ENCODE results near the gene ATG4B.

ATG4B gene

DNA sequence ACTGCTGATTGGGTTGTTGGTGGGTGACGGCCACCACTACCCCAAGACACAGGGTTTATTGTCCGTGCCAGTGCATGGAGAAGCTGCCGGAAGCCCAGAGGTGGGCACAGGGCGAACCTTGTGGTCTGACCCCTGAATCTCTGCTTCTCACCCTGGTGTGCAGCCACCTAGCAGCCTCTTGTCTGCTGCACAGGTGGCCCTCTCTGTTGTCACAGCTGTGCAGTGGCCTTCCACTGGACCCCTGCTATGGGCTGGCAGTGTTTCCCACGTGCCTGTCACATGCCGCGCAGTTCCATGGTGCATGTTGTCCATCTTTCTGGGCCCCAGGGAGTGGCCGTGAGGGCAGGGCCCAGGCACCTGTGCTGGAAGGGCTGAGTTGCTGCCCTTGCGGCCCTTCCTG lies 15.2 kb downstream of the ATG4B start:
- DNase-seq (ENCODE audit: low read depth, low spot score): no peak
- TF ChIP-seq, protein P1, sequence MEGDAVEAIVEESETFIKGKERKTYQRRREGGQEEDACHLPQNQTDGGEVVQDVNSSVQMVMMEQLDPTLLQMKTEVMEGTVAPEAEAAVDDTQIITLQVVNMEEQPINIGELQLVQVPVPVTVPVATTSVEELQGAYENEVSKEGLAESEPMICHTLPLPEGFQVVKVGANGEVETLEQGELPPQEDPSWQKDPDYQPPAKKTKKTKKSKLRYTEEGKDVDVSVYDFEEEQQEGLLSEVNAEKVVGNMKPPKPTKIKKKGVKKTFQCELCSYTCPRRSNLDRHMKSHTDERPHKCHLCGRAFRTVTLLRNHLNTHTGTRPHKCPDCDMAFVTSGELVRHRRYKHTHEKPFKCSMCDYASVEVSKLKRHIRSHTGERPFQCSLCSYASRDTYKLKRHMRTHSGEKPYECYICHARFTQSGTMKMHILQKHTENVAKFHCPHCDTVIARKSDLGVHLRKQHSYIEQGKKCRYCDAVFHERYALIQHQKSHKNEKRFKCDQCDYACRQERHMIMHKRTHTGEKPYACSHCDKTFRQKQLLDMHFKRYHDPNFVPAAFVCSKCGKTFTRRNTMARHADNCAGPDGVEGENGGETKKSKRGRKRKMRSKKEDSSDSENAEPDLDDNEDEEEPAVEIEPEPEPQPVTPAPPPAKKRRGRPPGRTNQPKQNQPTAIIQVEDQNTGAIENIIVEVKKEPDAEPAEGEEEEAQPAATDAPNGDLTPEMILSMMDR (IDR thresholded peaks at IDR 0.05; ENCODE audit: insufficient read depth, low read length, missing control alignments): no peak
- CTCF ChIA-PET: no interaction called here
- no peak overlapping the region for H3K4me3 ChIP-seq (ENCODE audit: low read depth, low read length)
- POLR2A ChIA-PET: no interaction called here

DNA sequence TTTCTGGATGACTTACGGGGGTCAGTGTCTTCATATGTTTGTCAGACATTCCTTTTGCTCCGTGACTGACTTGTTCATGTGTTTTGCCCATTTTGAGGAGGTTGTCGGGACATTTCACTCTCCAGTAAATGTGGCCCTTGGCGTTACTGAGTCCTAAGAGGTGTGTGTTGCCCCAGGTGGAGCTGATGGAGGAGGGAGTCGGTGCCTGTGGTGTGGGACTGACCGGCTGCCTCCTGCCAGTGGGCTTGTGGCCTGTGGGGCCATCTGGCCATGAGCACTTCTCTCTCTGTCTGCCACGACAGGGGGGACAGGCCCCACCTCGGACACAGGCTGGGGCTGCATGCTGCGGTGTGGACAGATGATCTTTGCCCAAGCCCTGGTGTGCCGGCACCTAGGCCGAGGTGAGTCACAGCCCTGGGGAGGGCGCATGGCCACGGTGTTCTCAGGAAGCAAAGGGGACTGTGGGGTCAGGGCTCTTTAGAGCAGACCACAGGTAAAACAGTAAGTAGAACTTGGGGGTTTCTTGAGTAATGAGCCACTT lies 15.8 kb downstream of the ATG4B start:
- TF ChIP-seq, protein P1 (IDR thresholded peaks at IDR 0.05; ENCODE audit: insufficient read depth, low read length, missing control alignments): no peak
- no peak overlapping the region for H3K4me3 ChIP-seq (ENCODE audit: low read depth, low read length)
- DNase-seq (ENCODE audit: low read depth, low spot score): no peak
- ChIA-PET CTCF (interaction anchor here (1.4 kb wide), 1 partner anchor 15 kb away, joined by 3 read pairs; the partner anchor contains the start of gene ATG4B), POLR2A (no interaction called here)

DNA sequence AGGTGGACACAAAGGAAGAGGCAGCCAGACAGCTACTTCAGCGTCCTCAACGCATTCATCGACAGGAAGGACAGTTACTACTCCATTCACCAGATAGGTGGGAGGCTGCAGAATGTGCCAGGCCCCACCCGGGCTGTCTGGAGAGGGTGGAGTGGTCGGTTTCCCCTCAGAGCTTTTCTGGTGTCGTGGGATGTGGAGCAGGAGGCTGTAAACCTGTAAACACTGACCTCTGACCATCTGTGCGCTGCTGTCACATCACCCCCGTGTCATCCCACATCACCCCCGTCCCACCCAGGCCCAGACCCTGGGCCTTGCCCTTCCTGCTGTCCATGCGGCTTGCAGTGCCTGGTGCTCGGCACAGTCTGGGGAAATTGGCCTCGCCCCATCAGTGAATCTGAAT lies 17.1 kb downstream of the ATG4B start:
- POLR2A ChIA-PET: no interaction called here
- no peak for DNase-seq (ENCODE audit: low read depth, low spot score)
- CTCF ChIA-PET: interaction anchor here (1.4 kb wide), 1 partner anchor 17 kb away, joined by 3 read pairs; the partner anchor contains the start of gene ATG4B
- no peak overlapping the region for H3K4me3 ChIP-seq (ENCODE audit: low read depth, low read length)
- TF ChIP-seq, protein P1 (IDR thresholded peaks at IDR 0.05; ENCODE audit: insufficient read depth, low read length, missing control alignments): no peak

DNA sequence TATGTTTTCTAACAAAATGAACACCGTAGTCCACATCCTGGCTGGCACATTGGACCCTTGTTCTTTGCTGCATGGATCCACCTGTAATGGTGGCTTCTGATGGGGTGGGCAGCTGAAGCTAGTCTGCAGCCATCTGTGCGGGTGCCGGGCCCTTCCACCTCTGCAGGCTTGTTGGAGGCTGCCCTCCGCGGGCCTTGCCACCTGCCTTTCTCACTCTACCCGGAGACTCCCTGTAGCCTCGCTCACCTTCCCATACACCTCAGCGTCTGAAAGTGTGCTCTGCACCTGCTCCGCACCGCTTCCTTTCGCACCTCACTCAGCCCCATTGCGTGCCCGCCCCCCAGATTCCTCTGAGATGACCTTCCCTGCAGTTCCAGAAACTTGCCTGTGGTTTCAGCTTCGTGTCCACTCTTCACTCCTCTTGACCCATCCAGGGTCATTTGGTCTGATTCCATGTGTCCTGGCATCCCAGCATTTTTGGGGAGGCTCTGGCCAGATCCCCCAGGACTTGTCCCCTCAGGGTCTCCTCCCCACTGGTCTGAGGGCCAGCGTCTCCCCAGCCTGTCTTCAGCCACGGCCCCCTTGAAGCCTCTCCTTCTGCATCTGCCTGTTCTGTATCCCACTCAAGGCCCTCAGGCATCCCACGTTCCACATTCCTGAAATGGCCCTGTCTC lies 18.2 kb downstream of the ATG4B start:
- POLR2A ChIA-PET: no interaction called here
- no peak overlapping the region for H3K4me3 ChIP-seq (ENCODE audit: low read depth, low read length)
- TF ChIP-seq, protein P1 (IDR thresholded peaks at IDR 0.05; ENCODE audit: insufficient read depth, low read length, missing control alignments): no peak
- CTCF ChIA-PET: interaction anchor here (1.0 to 1.1 kb wide), 2 partner anchors 9 to 11 kb away, joined by 3 to 4 read pairs; no protein-coding TSS in a partner anchor
- no peak for DNase-seq (ENCODE audit: low read depth, low spot score)

DNA sequence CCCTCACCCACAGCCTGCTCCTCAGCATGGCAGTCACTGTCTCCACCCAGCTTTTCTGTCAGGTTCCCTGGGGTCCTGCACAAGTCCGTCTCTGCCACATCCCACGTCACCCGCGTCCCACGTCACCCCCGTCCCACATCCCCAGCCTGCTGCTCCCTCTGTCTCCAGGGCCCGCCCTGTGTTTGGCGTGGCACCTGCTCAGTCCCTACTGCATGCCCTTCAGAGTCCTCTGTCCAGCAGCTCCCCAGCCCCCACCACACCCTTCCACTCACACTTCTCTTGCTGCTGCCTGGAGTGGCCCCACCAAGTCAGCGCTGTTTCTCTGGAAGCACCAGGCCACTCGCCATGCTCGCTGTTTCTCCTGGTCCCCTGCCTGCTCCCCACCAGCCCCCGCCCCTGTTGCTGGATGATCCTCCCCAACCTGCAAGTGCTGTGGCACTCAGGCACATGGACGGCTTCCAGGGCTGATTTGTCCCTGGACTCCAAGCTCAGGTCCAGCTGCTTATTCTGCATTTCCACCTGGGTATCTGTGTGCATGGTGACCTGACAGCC lies 18.8 kb downstream of the ATG4B start:
- H3K4me3 ChIP-seq (ENCODE audit: low read depth, low read length): no peak overlapping the region
- POLR2A ChIA-PET: no interaction called here
- DNase-seq (ENCODE audit: low read depth, low spot score): no peak
- TF ChIP-seq, protein P1 (IDR thresholded peaks at IDR 0.05; ENCODE audit: insufficient read depth, low read length, missing control alignments): no peak
- CTCF ChIA-PET: interaction anchor here (1.0 to 1.1 kb wide), 2 partner anchors 9 to 12 kb away, joined by 3 to 4 read pairs; no protein-coding TSS in a partner anchor

DNA sequence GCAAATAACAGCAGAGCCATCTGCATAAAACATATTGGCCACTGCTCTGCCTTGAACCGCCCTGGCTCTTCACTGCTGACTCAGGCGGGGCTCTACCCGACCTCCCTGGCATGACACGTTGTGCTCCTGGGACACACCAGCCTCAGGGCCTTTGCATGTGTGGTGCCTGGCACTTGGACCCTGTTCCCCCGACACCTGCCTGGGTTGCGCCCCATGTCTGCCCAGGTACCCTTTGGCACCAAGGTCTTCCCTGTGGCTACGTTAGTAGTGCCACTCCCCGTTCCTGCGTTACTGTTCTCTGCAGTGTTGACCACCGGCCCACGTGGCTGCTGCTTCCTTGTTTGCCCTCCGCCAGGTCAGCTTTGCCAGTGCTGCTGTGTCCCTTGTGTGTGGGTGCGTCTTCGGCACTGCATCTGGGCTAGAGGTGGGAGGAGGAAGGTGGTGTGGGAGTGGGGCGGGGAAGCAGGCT lies 20.3 kb downstream of the ATG4B start:
- no peak for DNase-seq (ENCODE audit: low read depth, low spot score)
- ChIA-PET CTCF (interaction anchor here (0.9 to 2.5 kb wide), 12 partner anchors 8 to 266 kb away, joined by 3 to 23 read pairs (median 4); partner anchors contain the start of genes ATG4B, D2HGDH and THAP4), POLR2A (no interaction called here)
- TF ChIP-seq, protein P1 (IDR thresholded peaks at IDR 0.05; ENCODE audit: insufficient read depth, low read length, missing control alignments): no peak
- no peak overlapping the region for H3K4me3 ChIP-seq (ENCODE audit: low read depth, low read length)
